HEK293 (cell line): ENCODE data around the gene SLC39A1.
A peak's percentile ranks its signal among the peaks of the same experiment; 100 is the strongest.

Experiments used
- CTCF ChIA-PET: fragments of 350-600 bp; formaldehyde crosslinking; extraction: SDS; loops from one replicate; lab custom pipeline; 2021; ENCODE audit warnings: antibody characterized with exemption; lab: Yijun Ruan, JAX
- POLR2A ChIA-PET: fragments of 300-600 bp; formaldehyde crosslinking; extraction: SDS; loops from one replicate; lab custom pipeline; 2020; ENCODE audit warnings: antibody characterized with exemption, inconsistent platforms; lab: Yijun Ruan, JAX
- H3K27ac ChIP-seq: fragments of 200-500 bp; sonication (Bioruptor generic); 2 replicates; pipeline ENCODE4 v1.5.1; 2014; ENCODE audit warnings: low read depth, low read length, control low read depth, inconsistent platforms; ENCODE audit errors: extremely low read depth
- H3K36me3 ChIP-seq, 2 experiments: fragments of 200-500 bp in 1 of 2; sonication (Bioruptor generic) in 1 of 2; 1 replicate in 1 of 2; 2 replicates in 1 of 2; pipeline ENCODE4 v1.5.1; 2014 to 2017; ENCODE audit warnings: inconsistent platforms in 2 of 2, low read length in 2 of 2; ENCODE audit not compliant: control insufficient read depth in 2 of 2, insufficient read depth in 1 of 2
- H3K4me1 ChIP-seq: fragments of 200-500 bp; sonication (Bioruptor generic); 2 replicates; pipeline ENCODE4 v1.5.1; 2014; ENCODE audit warnings: mild to moderate bottlenecking, low read length, inconsistent platforms; ENCODE audit not compliant: control insufficient read depth, insufficient read depth
- H3K4me3 ChIP-seq: 2 replicates; pipeline ENCODE4 v1.5.1; 2011; ENCODE audit warnings: low read depth, mild to moderate bottlenecking, control low read depth, low read length, moderate library complexity
- H3K9me3 ChIP-seq: fragments of 200-500 bp; sonication (Bioruptor generic); 2 replicates; pipeline ENCODE4 v1.5.1; 2014; ENCODE audit warnings: low read depth, low read length, inconsistent platforms; ENCODE audit not compliant: control insufficient read depth, insufficient read depth
- GLIS1 ChIP-seq: fragments of 450-650 bp; formaldehyde crosslinking; IDR thresholded peaks from 2 replicates; pipeline ENCODE4 v1.5.1; 2016; ENCODE audit warnings: missing biosample characterization, missing genetic modification characterization
- KLF1 ChIP-seq: fragments of 450-650 bp; formaldehyde crosslinking; IDR thresholded peaks from 2 replicates; pipeline ENCODE4 v1.5.1; 2016; ENCODE audit warnings: missing biosample characterization, missing genetic modification characterization
- KLF8 ChIP-seq: fragments of 450-650 bp; formaldehyde crosslinking; IDR thresholded peaks from 2 replicates; pipeline ENCODE4 v1.5.1; 2016; ENCODE audit warnings: missing biosample characterization, missing genetic modification characterization
- TCF7L2 ChIP-seq: IDR thresholded peaks from 2 replicates; pipeline ENCODE4 v1.6.1; 2011; ENCODE audit warnings: low read depth, mild to moderate bottlenecking, inconsistent platforms, low read length, moderate library complexity, borderline replicate concordance
- ZFHX2 ChIP-seq: fragments of 450-650 bp; formaldehyde crosslinking; conservative IDR thresholded peaks from 2 replicates; pipeline ENCODE4 v1.5.1; 2016; ENCODE audit warnings: missing biosample characterization, missing genetic modification characterization
- ZFP69B ChIP-seq: fragments of 450-650 bp; formaldehyde crosslinking; IDR thresholded peaks from 2 replicates; pipeline ENCODE4 v1.5.1; 2016; ENCODE audit warnings: missing biosample characterization, missing genetic modification characterization
- ZIC2 ChIP-seq: fragments of 450-650 bp; formaldehyde crosslinking; IDR thresholded peaks from 2 replicates; pipeline ENCODE4 v1.5.1; 2016; ENCODE audit warnings: missing biosample characterization, missing genetic modification characterization
- ZNF133 ChIP-seq: fragments of 450-650 bp; formaldehyde crosslinking; IDR thresholded peaks from 2 replicates; pipeline ENCODE4 v1.5.1; 2016; ENCODE audit warnings: missing biosample characterization, missing genetic modification characterization
- ZNF184 ChIP-seq: fragments of 450-650 bp; IDR thresholded peaks from 2 replicates; pipeline ENCODE4 v1.5.1; 2018; ENCODE audit warnings: missing biosample characterization, mild to moderate bottlenecking, missing genetic modification characterization
- ZNF335 ChIP-seq: fragments of 450-650 bp; formaldehyde crosslinking; conservative IDR thresholded peaks from 2 replicates; pipeline ENCODE4 v1.5.1; 2016; ENCODE audit warnings: missing biosample characterization, missing genetic modification characterization
- ZNF366 ChIP-seq: fragments of 450-650 bp; formaldehyde crosslinking; conservative IDR thresholded peaks from 2 replicates; pipeline ENCODE4 v1.5.1; 2016; ENCODE audit warnings: missing biosample characterization, missing genetic modification characterization
- ZNF404 ChIP-seq: fragments of 450-650 bp; formaldehyde crosslinking; IDR thresholded peaks from 2 replicates; pipeline ENCODE4 v1.5.1; 2017; ENCODE audit warnings: missing biosample characterization, missing genetic modification characterization
- ZNF426 ChIP-seq: fragments of 450-650 bp; formaldehyde crosslinking; IDR thresholded peaks from 2 replicates; pipeline ENCODE4 v1.5.1; 2017; ENCODE audit warnings: missing biosample characterization, missing genetic modification characterization, mild to moderate bottlenecking, inconsistent platforms, moderate library complexity
- ZNF571 ChIP-seq: fragments of 450-650 bp; formaldehyde crosslinking; IDR thresholded peaks from 2 replicates; pipeline ENCODE4 v1.5.0; 2017; ENCODE audit warnings: missing biosample characterization, missing genetic modification characterization
- ZNF585B ChIP-seq: fragments of 450-650 bp; formaldehyde crosslinking; IDR thresholded peaks from 2 replicates; pipeline ENCODE4 v1.5.1; 2016; ENCODE audit warnings: missing biosample characterization, missing genetic modification characterization
- ZNF76 ChIP-seq: fragments of 450-650 bp; formaldehyde crosslinking; IDR thresholded peaks from 2 replicates; pipeline ENCODE4; 2016; ENCODE audit warnings: low read depth, missing biosample characterization, missing genetic modification characterization, borderline replicate concordance
- ZNF768 ChIP-seq: fragments of 450-650 bp; formaldehyde crosslinking; IDR thresholded peaks from 2 replicates; pipeline ENCODE4 v1.5.1; 2018; ENCODE audit warnings: missing biosample characterization, mild to moderate bottlenecking, missing genetic modification characterization
- ZNF792 ChIP-seq: fragments of 450-650 bp; formaldehyde crosslinking; IDR thresholded peaks from 2 replicates; pipeline ENCODE4 v1.5.1; 2016; ENCODE audit warnings: missing biosample characterization, missing genetic modification characterization
- ZNF843 ChIP-seq: fragments of 450-650 bp; formaldehyde crosslinking; IDR thresholded peaks from 2 replicates; pipeline ENCODE4 v1.5.1; 2016; ENCODE audit warnings: missing biosample characterization, missing genetic modification characterization
- ZSCAN30 ChIP-seq: fragments of 450-650 bp; IDR thresholded peaks from 2 replicates; pipeline ENCODE4 v1.5.1; 2018; ENCODE audit warnings: missing biosample characterization, mild to moderate bottlenecking, missing genetic modification characterization, moderate library complexity
- TF ChIP-seq, protein P1 (sequence below): fragments of 450-650 bp; formaldehyde crosslinking; IDR thresholded peaks from 2 replicates; pipeline ENCODE4 v1.5.1; 2016; ENCODE audit warnings: missing biosample characterization, missing genetic modification characterization
- TF ChIP-seq, protein P2 (sequence below): fragments of 450-650 bp; formaldehyde crosslinking; IDR thresholded peaks from 2 replicates; pipeline ENCODE4 v1.5.1; 2017; ENCODE audit warnings: missing biosample characterization, missing genetic modification characterization
- TF ChIP-seq, protein P3 (sequence below): fragments of 450-650 bp; formaldehyde crosslinking; IDR thresholded peaks from 2 replicates; pipeline ENCODE4 v1.5.1; 2016; ENCODE audit warnings: missing biosample characterization, missing genetic modification characterization, low read depth

Gene SLC39A1

DNA sequence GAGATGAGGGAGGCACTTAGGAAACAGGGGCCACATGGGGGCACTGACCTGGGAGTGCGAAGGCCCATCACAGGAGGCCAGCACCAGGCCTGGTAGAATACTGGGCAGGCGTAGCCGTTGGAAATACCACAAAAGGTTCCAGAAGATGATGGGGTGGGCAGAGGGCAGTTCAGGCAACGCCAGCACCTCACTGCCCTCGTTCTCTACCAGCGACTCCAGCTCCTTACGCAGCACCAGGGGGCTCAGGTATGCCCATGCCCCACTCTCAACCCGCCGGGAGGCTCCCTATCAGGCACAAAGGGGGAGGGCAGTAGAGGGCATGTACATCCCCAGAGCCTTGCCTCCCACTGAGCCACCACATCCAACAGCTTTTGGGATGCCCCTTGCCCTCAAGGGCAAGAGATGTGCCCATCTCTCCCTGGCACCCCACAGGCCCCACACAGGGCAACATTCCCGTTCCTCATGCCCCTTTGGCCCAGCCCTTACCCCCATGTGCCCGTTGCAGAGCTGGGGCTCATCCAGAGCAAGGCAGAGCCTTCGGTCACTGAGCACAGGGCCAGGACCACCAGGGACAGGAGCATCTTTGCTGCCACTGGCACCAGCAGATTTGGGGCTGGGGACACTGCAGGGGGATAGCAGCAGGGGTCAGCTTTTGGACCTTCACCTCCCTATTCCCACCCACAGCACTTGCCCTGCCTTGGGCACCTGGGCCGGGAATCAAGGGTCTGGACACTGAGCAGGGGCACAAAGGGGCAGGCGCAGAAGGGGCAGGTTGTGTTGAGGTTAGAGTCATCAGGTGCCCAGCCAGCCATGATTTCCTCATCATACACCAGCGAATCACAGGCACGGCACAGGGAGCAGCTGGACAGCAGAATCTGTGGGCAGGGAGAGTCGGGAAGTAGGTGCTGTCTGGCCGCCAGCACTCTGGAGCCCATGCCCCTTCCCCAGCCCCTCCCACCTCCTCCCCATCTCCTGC is 30.9 kb downstream of the SLC39A1 start:
- Histone ChIP-seq H3K4me1 (no peaks in the 10 kb centered on the region), H3K9me3 (no peaks in the 10 kb centered on the region), H3K27ac (no peak overlapping the region), H3K4me3 (no peak overlapping the region), H3K36me3 (peaks cover 4 to 72% of the 10 kb centered on the region in 2 experiments; a peak in 2 of 3 replicates)
- TF ChIP-seq, protein P1, sequence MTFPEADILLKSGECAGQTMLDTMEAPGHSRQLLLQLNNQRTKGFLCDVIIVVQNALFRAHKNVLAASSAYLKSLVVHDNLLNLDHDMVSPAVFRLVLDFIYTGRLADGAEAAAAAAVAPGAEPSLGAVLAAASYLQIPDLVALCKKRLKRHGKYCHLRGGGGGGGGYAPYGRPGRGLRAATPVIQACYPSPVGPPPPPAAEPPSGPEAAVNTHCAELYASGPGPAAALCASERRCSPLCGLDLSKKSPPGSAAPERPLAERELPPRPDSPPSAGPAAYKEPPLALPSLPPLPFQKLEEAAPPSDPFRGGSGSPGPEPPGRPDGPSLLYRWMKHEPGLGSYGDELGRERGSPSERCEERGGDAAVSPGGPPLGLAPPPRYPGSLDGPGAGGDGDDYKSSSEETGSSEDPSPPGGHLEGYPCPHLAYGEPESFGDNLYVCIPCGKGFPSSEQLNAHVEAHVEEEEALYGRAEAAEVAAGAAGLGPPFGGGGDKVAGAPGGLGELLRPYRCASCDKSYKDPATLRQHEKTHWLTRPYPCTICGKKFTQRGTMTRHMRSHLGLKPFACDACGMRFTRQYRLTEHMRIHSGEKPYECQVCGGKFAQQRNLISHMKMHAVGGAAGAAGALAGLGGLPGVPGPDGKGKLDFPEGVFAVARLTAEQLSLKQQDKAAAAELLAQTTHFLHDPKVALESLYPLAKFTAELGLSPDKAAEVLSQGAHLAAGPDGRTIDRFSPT (tag by site-specific recombination): peak; percentile 67
- TF ChIP-seq ZNF585B (tag by site-specific recombination): no peak
- CTCF ChIA-PET: no interaction called here
- POLR2A ChIA-PET: interaction anchor here (0.6 to 1.4 kb wide), 2 partner anchors 11 to 38 kb away, joined by 3 to 4 read pairs; no protein-coding TSS in a partner anchor

DNA sequence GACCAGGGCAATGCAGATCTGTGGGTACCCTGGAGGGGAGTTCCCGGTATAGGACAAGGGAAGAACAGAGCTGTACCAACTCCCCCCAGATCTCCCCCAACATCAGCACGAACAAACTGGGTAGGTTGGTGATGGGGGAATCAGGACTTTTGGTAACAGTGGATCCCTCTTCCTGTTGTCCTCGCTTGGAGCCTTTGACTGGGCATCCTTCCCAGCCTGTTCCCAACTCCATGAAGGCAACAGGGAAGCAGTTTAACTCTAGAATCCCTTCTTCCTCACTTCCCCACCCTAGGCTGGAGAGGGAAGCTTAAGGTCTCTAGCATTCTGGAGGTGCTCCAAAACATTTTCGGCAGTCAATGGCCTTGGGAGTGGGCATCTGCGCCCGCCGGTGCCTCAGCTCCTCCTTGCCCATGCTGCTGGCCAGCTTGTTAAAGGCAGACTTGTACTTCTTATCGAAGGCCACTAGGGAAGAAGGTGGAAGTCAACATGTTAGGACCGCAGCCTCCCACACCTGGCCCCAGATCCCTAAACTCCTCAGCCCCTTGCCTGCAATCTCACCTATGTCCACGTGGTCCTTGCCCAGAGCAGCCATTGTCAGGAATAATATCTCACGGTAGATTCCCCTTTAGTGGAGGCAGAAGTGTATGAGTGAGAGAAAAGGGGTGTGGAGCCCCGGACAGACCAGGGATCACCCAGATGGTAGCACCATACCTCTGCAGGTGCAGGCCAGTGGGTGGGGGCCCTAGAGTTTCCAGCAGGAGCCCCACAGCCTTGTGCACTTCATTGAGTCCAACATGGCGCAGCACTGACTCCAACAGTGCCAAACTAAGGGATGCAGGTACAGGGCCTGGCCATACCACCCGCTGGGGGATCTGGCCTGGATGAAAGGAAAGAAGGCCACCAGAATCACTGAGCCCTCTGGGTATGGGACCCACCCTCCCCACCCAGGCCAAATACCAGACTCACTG is 33.1 kb downstream of the SLC39A1 start:
- ChIA-PET POLR2A (interaction anchor here (0.7 kb wide), 2 partner anchors 11 to 14 kb away, joined by 3 read pairs; no protein-coding TSS in a partner anchor), CTCF (interaction anchor here (1.1 to 1.9 kb wide), 3 partner anchors 10 to 133 kb away, joined by 3 to 6 read pairs (median 3); no protein-coding TSS in a partner anchor)

DNA sequence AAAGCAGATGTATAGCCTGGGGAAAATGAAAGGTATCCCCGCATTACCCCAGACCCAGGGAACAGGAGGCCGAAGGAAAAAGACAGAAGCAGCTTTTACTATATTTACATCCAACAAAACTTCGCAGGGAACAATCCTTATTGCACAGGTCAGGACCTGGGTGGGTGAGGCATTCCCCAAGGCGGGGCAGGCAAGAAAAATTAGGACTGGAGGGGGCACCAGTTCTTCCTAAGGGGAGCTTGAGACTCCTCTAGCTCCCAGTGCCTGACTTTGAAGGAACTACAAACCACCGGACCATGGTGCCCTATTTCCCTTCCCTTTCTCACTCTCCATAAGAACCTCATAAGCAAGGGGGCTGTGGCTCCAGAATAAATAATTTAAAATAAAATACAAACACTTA is 33.9 kb downstream of the SLC39A1 start:
- Histone ChIP-seq H3K27ac (no peak overlapping the region), H3K4me3 (no peak overlapping the region), H3K4me1 (no peaks in the 10 kb centered on the region), H3K36me3 (peaks cover 0 to 43% of the 10 kb centered on the region in 2 experiments; a peak in 2 of 3 replicates), H3K9me3 (no peaks in the 10 kb centered on the region)
- CTCF ChIA-PET: interaction anchor here (1.1 to 1.9 kb wide), 4 partner anchors 11 to 132 kb away, joined by 3 to 13 read pairs (median 4); partner anchors contain the start of gene DENND4B
- POLR2A ChIA-PET: interaction anchor here (0.7 to 1.4 kb wide), 2 partner anchors 10 to 17 kb away, joined by 3 to 6 read pairs; partner anchors contain the start of gene DENND4B
- TF ChIP-seq ZNF404 (tag by site-specific recombination) (no peak), ZNF843 (tag by site-specific recombination) (no peak), ZNF768 (tag by site-specific recombination) (no peak), GLIS1 (tag by site-specific recombination) (no peak), ZFHX2 (tag by site-specific recombination) (no peak), ZNF571 (tag by site-specific recombination) (no peak), ZNF76 (tag by site-specific recombination) (no peak), ZIC2 (tag by site-specific recombination) (no peak), KLF8 (tag by site-specific recombination) (no peak), ZNF792 (tag by site-specific recombination) (no peak), ZFP69B (no peak), ZNF426 (tag by site-specific recombination) (no peak), ZNF133 (tag by site-specific recombination) (no peak)

More for the DNA sequence above, 33.1 kb downstream of the SLC39A1 start:
- no peaks in the 10 kb centered on the region for H3K9me3 ChIP-seq
- H3K36me3 ChIP-seq: peaks cover 0 to 51% of the 10 kb centered on the region in 2 experiments; a peak in 2 of 3 replicates
- H3K27ac ChIP-seq: no peak overlapping the region
- TF ChIP-seq, protein P2, sequence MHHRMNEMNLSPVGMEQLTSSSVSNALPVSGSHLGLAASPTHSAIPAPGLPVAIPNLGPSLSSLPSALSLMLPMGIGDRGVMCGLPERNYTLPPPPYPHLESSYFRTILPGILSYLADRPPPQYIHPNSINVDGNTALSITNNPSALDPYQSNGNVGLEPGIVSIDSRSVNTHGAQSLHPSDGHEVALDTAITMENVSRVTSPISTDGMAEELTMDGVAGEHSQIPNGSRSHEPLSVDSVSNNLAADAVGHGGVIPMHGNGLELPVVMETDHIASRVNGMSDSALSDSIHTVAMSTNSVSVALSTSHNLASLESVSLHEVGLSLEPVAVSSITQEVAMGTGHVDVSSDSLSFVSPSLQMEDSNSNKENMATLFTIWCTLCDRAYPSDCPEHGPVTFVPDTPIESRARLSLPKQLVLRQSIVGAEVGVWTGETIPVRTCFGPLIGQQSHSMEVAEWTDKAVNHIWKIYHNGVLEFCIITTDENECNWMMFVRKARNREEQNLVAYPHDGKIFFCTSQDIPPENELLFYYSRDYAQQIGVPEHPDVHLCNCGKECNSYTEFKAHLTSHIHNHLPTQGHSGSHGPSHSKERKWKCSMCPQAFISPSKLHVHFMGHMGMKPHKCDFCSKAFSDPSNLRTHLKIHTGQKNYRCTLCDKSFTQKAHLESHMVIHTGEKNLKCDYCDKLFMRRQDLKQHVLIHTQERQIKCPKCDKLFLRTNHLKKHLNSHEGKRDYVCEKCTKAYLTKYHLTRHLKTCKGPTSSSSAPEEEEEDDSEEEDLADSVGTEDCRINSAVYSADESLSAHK: no peak
- TF ChIP-seq TCF7L2: no peak
- no peak for TF ChIP-seq KLF1 (tag by site-specific recombination)
- no peak for TF ChIP-seq GLIS1 (tag by site-specific recombination)
- no peak for TF ChIP-seq ZNF184
- no peak for TF ChIP-seq ZSCAN30 (tag by site-specific recombination)
- TF ChIP-seq, protein P3, sequence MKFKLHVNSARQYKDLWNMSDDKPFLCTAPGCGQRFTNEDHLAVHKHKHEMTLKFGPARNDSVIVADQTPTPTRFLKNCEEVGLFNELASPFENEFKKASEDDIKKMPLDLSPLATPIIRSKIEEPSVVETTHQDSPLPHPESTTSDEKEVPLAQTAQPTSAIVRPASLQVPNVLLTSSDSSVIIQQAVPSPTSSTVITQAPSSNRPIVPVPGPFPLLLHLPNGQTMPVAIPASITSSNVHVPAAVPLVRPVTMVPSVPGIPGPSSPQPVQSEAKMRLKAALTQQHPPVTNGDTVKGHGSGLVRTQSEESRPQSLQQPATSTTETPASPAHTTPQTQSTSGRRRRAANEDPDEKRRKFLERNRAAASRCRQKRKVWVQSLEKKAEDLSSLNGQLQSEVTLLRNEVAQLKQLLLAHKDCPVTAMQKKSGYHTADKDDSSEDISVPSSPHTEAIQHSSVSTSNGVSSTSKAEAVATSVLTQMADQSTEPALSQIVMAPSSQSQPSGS: no peak
- no peak for TF ChIP-seq ZNF335
- TF ChIP-seq ZNF366 (tag by site-specific recombination): no peak
- H3K4me1 ChIP-seq: no peaks in the 10 kb centered on the region
- no peak overlapping the region for H3K4me3 ChIP-seq
